WTC11 (cell line): ENCODE results near the gene ITGB3.

Experiments
- FOXP1 ChIP-seq: sonication (generic); formaldehyde crosslinking; IDR thresholded peaks from 2 replicates; pipeline ENCODE4 v1.8.0; 2022; ENCODE audit warnings: missing genetic modification reagents, mild to moderate bottlenecking, moderate library complexity, borderline replicate concordance
- MYBL2 ChIP-seq: sonication (generic); formaldehyde crosslinking; IDR thresholded peaks from 2 replicates; pipeline ENCODE4 v1.8.1; 2023; ENCODE audit warnings: mild to moderate bottlenecking, moderate library complexity, missing genetic modification reagents
- ZNF121 ChIP-seq: sonication (generic); formaldehyde crosslinking; IDR thresholded peaks from 2 replicates; pipeline ENCODE4 v1.8.0; 2023; ENCODE audit warnings: missing genetic modification reagents
- TF ChIP-seq, protein P1 (sequence below): sonication (generic); formaldehyde crosslinking; IDR thresholded peaks from 2 replicates; pipeline ENCODE4 v1.8.1; 2023; ENCODE audit warnings: mild to moderate bottlenecking, missing genetic modification reagents, moderate library complexity
- TF ChIP-seq, protein P2 (sequence below): fragments of 200-600 bp; IDR thresholded peaks from 2 replicates; pipeline ENCODE4 v1.8.0; 2022; ENCODE audit warnings: antibody characterized with exemption

DNA sequence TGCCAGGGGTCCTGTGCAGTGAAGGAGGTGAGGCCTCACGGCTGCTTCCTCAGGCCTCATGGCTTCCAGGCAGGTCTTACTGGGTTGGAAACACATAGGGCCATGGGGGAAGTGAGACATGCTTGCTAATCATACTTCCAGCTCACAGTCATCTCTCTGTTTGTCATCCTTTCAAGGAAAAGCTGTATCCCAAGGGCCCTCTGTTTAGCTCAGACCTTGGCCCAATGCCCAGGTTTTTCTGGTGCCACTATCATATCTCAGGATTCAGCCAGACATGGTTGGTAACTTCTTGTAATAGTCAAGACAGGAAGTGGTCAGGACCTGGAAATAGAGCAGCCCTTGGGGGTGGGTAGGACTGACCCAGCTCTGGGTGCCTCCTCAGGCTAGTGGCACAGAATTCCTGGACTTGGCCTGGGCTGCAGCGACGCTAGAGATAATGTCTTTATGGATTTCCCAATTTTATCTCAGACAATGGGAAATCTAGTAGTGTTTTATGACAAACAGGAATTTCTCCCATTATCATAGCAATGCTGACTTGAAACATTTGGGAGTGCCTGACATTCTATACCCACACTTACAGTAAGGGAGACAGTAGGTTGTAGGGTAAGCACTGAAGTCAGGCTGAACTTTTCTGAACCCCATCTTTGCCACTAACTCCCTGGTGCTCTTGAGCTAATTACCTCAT is 13.5 kb upstream of the ITGB3 start:
- TF ChIP-seq, protein P1, sequence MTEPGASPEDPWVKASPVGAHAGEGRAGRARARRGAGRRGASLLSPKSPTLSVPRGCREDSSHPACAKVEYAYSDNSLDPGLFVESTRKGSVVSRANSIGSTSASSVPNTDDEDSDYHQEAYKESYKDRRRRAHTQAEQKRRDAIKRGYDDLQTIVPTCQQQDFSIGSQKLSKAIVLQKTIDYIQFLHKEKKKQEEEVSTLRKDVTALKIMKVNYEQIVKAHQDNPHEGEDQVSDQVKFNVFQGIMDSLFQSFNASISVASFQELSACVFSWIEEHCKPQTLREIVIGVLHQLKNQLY (CRISPR knock-in tag): no peak
- TF ChIP-seq, protein P2, sequence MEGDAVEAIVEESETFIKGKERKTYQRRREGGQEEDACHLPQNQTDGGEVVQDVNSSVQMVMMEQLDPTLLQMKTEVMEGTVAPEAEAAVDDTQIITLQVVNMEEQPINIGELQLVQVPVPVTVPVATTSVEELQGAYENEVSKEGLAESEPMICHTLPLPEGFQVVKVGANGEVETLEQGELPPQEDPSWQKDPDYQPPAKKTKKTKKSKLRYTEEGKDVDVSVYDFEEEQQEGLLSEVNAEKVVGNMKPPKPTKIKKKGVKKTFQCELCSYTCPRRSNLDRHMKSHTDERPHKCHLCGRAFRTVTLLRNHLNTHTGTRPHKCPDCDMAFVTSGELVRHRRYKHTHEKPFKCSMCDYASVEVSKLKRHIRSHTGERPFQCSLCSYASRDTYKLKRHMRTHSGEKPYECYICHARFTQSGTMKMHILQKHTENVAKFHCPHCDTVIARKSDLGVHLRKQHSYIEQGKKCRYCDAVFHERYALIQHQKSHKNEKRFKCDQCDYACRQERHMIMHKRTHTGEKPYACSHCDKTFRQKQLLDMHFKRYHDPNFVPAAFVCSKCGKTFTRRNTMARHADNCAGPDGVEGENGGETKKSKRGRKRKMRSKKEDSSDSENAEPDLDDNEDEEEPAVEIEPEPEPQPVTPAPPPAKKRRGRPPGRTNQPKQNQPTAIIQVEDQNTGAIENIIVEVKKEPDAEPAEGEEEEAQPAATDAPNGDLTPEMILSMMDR: no peak
- TF ChIP-seq ZNF121 (CRISPR knock-in tag): no peak
- no peak for TF ChIP-seq FOXP1 (CRISPR knock-in tag)
- no peak for TF ChIP-seq MYBL2 (CRISPR knock-in tag)
